GM12891 (cell line): ENCODE measurements around the gene CIDEC.

Experiments
- POLR2A ChIP-seq: IDR thresholded peaks from 2 replicates; pipeline ENCODE4 v1.6.1; 2011; ENCODE audit warnings: low read depth, low read length, control low read depth
- POLR2AphosphoS5 ChIP-seq: IDR thresholded peaks from 2 replicates; pipeline ENCODE4 v1.6.1; 2011; ENCODE audit warnings: low read depth, low read length, control low read depth

DNA sequence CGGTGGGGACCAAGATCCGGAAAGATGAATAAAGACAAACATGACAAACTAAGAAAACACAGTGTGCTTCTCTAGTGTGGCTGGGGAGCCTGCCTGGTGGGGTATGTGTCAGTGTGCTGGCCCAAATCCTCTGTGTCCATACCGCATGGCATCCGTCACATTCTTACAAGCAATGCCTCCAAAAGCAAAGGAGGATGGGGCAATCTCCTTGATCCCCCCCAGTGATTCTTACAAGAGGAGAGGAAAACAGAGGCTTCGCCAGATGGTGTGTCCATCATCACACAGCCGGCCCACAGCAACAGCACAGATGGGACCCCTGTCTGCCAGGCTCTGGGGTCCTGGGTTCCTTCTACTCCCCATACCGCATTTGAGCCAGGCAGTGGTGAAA, 36.3 kb upstream of the CIDEC start:
- no peak for TF ChIP-seq POLR2A
- no peak for TF ChIP-seq POLR2AphosphoS5
